ENCODE data around the gene SRGAP2C.
"Not testable (repeated sequence)": the region's sequence is repeated elsewhere in the genome, so short reads cannot be mapped to it uniquely, and the experiment has no call there.

Gene SRGAP2C

DNA sequence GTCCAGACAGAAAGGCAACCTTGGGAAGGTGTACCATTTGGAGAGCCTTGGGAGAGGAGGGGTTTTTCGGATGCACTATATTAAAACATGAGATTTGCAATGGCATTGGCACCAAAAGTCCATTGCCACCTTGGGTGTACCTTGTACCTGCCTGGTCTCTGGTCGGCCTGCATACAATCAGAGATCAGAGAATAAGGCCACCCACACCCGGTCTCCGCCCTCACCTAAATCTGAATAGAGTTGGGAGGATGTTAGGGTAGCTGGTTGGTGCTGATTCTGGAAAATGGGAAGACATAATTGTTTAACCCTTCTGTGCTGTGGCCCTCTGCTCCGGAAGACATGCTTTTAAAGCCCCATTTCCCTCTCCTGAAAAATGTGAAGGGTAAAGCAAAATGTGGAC, 3.1 kb downstream of the SRGAP2C start:
- DNase-seq = not testable (repeated sequence)

DNA sequence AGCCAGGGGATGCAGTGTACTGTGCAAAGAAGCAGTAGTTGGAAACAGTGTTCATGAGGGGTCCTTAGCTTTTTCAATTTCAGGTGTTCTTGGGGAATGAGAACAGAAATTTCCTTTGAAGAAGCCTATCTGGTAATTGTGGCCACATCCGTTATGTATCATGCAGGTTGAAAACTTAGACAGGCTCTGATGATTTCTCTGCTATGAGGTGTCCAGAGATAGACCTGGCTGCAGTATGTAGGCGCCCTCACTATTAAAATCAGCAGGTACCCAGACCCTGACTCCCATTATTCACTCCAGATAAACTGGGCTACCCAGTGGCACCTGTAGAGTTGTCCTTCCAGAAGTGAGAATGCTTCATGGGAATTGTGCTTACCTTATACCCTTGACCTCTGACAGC, 7.7 kb downstream of the SRGAP2C start:
- DNase-seq = not testable (repeated sequence)

DNA sequence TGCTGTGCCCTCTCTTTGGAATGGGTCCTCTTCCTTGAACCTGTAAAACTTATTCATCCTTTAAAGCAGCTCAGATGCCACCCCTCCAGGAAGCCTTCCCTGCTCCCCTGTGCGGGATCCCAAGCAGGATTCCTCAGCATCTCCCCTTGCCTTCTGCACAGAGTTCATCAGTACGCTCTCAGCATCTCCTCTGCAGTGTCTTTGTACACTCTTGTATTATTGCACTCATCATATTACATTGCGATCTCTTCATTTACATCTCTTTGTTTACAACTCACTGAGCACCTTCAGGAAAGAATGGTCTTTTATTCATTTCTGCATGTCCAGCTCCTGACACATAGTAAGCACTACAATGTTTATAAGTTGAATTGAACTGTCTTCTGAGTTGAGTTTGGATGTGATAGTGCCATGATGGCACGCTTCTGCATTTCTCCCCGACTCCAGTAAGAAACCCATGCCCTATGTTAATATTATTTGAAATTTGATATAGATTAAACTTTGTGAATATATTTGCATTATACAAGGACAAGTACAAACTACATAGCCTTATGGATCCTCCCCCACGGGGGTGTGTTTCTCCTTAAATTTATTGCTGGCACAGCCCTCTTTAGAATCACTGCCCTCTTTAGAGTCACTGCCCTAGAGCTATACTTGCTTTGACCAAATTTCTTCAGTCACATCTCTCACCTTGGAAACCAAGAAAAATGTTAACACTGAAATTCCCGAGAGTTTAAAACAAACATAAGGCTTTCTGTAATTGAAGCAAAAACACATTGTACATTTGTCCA, 12.5 kb downstream of the SRGAP2C start:
- DNase-seq = not testable (repeated sequence)

DNA sequence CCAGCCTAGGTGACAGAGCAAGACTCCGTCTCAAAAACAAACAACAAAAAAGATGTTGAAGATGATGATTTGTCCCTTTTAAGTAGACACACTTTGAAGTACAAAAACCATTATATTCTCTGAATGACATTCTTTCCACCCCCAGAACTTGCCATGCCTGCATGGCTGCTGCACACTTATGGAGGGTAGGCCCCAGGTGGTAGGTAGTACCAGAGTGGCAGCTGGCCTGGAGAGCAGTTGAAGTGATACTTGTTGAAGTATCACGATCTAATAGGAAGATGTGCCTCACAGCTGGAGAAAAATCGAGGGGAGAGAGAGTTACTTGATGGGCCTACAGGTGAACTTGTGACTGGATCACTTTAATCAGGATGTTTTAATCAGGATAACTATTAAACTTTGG, 15.0 kb downstream of the SRGAP2C start:
- not testable (repeated sequence) for DNase-seq

DNA sequence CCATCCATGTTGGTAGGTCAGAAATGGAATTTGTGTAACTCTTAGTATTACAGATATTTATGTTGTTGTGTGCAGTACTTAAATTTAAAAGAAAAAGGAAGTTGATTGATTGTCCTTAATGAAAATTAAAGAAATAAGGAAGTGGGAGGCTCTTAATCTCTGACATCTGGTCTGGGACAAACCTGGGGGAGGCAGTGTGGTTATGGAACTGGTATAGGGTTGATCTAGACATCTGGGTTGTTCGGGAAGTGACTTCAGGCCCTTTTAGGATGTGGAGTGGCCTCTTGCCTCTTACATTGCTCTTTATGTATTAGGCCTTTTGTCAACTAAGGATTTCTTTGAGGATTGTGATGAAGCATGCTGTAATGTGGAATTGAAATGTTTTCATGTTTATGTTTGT, 15.5 kb downstream of the SRGAP2C start:
- not testable (repeated sequence) for DNase-seq

DNA sequence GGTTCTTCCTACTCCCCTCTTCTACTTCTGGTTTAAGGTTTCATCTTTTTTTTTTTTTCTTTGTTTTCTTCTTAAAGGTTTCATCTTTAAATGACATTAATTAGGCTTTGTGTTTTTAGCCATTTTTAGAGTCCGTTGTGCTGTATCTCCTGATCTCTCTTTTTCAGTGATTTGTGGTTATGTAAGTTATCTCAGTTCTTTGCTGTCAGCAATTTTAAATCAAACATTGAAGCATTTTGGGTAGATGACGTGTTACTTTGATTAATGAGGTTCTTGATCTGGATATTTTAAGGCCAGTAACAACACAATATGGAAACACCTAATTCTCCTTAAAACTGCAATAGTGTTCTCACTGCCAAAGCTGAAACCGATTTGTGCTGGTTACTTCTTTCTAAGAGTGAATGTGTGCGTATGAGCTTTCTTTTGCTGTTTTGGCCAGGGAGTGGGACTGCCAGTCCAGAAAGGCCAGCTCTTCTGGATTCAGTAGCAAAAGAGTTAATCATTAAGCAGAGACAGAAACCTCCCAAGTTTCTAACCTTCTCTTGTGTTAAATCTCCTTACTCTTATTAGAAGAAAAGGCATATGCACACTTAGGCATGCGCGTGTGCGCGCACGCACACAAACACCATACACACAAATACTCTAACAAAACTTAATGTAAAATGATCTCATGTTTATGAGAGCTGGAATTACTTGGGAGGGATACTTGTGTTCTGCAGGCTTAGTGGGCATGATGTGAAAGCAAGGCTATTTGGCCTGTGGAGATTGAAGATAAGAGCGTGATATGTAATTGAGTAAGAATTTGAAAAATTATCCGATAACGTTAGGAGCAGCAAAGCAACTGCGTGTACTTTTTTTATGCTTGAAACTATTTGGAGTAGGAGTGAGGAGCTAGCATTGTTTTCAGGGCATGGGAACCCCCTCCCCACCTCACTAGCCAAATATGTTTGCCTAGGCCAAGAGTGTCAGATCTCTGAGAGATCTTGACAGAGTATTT, 16.5 kb downstream of the SRGAP2C start:
- DNase-seq = not testable (repeated sequence)

DNA sequence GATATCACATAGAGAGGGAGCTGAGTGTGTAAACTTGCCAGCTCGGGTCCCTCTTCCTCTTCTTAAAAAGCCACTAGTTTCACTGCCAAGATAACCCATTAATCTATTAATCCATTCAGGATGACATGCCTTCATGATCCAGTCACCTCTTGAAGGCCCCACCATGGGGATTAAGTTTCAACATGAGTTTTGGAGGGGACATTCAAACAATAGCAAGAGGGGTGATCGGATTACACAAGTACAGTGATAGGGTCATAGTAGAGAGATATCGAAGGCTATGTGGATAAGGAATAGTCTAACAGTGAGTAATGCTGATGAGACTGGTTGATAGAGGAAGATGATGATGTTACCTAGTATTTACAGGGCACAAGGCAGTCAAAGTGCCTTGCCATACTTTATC, 18.2 kb downstream of the SRGAP2C start:
- DNase-seq = not testable (repeated sequence)

DNA sequence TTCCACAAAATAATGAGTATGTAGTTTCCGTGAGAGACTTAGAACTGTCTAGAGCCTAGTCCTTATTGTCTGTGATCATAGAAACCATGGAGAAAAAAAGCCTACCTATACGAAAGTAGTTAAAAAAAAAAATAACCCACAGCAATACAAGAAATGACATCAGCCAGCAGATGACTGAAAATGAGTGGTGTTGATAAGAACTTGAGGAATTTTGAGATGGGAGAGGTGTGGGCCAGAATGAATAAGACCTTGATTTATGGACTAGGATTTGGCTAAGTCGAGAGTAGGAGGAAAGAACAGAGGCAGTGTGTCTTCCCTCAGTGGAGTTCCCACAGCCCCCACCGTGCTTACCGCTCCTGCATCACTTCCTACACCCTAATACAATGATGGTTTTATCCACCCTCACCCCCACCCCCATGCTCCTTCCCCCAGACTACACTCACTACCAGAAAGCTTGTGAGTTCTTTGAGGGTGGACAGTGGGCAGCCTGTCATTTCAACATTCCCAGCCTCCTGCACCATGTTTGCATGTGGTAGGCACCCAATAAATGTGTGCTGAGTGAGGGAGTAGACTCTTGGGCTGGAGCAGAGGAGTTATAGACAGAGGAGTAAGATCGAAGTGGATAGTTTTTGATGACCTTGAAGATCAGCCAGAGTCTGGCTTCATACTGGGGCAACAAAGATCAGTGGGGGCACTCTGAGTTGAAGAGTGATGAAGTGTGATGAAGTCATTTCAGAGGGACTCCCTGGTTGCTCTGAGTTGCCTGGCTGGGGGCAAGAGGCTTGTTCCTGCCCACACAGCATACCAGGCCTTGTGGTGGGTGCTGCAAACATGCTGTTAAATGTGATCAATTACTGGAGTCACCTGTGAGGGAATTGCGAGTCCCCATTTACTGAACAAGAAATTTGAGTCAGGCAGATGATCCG, 21.3 kb downstream of the SRGAP2C start:
- DNase-seq = not testable (repeated sequence)

DNA sequence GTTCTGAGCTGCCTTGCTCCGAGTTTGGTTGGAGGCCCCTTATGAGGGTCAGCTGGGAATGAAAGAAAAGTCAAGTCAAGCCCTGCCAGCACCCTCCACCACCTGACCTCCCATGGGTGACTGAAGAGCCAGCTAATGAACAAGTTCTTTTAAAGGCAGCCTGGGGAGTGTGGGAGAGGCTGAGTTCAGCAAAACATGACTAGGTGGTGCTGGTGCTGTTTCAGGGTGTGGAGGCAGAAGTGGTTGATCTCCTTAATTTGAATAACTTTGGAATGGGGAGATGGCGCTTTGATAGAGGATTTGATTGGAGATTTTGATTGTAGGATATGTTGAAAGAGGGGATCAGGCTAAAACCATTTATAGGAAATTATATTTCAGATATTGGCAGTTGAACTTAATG, 22.6 kb downstream of the SRGAP2C start:
- not testable (repeated sequence) for DNase-seq

DNA sequence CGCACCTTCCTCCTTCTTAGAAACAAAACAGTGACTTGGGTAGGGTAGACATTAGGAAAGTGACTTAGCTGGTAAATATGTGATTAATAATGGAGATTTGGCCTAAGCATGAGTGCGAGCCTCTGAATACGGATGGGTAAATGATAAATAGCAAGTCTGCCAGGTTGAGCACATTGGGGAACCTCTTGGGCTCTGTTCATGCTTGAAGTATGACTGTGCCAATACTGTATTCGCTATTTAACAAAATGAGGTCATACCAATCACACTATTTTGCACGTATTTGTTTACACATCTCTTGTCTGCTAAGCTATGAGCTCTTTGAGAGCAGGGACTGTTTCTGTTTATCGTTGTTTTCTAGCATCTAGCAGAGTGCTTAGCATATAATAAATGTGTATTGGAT, 23.6 kb downstream of the SRGAP2C start:
- not testable (repeated sequence) for DNase-seq

DNA sequence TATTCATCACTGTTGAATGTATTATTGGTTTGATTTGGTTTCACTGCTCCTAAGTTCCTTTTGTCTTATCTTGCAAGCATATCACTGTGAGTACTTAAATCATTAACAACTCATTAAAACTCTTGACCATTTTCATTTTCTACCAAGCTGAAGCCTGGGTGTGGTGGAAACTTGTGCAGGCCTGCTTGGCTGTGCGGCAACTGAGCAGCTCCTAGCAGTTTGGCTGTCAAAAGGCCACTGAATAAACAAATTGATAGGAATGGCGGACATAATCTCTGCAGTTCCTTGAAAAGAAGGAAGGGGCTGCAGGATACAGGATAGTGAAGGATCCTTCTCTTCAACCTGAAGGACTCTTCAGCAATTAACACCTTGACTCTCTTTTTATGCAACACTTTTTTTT, 26.0 kb downstream of the SRGAP2C start:
- not testable (repeated sequence) for DNase-seq

DNA sequence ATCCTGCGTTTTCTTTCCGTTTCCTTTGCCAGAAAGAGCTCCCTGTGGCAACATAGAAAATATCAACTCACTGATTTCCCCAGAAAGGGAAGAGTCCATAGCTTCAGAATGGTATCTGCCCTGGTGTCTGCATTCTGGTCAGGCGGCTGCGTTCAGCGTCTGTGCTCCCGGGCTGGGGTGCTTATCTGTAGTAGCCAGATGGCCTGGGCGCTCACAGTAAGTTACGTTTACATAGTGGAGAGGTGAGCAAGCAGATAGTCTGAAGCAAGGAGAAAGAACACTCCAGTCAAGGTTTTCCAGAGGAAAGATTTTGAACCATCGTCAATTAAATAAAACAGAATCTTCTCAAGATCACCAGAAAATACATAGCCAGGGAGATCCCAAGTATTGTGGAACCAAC, 28.7 kb downstream of the SRGAP2C start:
- not testable (repeated sequence) for DNase-seq

DNA sequence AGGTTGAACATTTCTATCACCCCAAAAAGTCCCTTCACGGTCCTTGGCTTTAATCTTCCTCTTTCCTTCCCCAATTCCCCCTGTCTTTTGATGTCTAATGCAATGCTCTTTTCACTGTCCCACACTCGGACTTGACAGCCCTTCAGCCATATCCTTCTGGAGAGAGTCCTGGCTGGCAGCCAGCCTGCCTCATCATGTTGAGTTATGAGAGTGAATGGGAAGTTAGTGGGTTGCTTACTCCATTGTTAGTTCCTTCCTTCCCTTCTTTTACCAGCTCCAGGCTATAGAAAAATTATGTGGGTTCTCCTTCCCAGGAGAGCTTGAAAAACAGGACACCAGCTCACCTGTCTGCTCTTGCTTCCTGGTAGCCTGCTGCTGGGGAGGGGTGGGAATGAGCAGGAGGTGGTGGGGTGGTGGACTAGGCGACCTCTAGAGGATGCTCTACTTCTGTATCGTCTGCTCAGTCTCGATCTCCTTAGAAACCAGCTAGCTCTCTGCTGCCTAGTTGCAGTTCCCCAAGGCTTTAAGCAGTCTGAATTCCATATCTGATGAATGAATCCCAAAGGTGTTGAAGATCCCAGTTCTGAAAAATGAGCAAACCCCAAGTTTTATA, 29.9 kb downstream of the SRGAP2C start:
- DNase-seq = not testable (repeated sequence)

DNA sequence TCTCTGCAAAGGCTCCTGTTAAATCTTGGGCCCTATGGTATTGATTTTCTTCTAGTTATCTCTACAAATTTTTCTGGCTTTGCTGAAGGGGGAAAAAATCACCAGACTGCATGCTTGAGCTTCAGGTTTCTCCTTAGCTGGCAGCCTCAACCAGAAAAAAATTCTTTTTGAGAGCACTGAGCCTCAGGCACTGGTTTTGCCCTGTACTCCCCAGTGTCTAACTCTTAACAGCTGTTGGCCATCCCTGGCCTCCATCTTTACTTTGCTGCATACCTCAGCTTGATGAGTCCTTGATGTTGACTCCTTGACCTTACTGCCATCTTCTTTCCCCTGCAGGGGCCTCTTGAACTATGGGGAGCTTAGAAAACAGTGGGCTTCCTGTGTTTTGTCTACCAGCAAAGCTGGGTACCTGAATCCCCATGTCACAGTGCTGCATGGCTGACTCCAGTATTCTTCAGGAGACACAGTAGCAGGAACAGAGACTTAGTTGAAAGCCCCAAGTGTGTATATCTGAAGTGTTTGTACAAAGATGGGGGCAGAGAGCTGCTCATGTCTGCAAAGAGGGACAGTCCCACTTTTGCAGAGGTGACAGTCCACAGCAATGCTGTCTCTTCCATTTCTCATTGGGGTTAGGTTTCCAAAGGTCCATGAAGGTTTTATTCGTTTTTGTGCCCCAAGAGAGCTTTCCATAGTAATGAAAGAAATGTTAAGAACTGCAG, 31.1 kb downstream of the SRGAP2C start:
- not testable (repeated sequence) for DNase-seq

DNA sequence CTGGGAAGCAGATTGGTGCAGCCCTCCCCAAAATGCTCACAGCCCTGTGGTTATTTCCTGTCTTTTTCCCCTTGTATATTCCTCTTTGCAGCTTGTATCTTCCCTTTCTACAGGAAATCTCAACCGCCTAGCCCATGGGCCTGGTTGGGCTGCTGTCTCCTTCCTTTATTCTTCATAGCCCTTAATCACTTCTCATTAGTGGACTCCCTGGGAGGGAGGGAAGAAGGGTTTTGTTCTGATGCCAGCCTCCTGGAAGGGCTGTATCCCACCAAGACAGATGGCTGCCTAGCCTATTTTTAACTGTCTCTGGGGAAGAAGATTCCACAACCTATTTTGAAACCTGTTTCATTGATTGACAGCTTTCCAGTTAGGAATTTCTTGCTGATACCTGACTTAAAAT, 31.9 kb downstream of the SRGAP2C start:
- DNase-seq = not testable (repeated sequence)

DNA sequence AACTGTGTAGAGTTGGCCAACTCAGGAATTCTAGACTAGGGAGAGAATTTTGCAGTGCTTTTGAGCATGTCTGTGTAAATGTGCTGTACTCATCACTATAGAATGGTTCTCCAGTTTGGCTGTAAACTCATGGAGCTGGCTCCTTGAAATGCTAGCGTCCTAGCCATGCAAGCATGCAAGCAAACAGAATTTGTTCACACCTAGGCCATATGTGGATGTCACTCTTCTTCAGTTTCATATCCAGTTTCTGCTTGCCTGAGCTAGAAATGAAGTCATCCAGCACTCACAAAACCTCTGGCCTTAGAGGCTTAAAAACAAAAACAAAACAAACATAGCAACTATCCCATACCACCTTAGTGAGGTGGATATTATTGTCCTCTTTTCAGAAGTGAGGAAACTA, 37.0 kb downstream of the SRGAP2C start:
- not testable (repeated sequence) for DNase-seq

DNA sequence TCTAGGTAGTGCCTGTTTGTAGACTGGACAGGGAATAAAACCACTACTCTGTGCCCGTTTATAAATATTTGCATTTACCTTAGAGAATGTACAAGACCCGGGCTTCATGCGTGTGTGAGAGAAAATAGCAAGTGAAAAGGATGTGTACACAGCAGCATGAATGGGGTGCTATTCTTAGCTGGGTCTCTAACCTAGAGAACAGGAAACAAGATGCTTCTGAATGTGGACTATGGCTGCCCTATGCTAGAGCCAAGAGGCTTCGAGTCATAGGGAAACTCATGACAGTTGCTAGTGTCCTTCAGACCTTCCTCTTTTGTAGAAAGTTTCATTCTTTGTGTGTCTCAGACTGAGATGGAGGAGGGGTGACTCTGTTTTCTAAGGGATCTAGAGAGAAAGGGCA, 39.9 kb downstream of the SRGAP2C start:
- not testable (repeated sequence) for DNase-seq

DNA sequence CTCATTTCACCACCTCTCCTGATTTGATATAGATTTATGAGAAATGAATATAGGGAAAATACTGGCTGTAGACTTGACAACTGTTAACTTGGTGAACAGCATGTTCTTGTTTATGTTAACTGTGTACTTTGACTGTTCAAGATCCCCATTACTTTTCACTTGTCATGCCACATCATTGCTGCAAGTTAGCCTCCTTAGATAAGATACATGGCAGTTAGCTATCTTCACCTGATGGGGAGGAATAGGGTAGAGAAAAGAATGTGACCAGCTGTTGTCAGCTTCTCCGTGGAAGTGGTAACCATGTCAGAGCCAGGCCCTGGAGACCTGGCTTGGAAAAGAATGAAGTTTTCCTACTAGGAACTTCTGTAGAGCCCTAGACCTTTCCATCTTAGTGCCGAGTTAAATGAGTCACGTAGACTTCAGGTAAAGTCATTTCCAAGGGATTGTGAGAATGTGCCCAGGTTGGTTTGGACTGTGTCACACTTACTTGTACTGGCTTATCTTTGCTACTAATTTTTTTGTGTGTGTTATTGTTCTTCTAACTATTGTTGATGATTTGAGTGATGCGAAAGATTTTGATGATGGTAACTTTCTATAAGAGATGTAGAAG, 41.6 kb downstream of the SRGAP2C start:
- not testable (repeated sequence) for DNase-seq

DNA sequence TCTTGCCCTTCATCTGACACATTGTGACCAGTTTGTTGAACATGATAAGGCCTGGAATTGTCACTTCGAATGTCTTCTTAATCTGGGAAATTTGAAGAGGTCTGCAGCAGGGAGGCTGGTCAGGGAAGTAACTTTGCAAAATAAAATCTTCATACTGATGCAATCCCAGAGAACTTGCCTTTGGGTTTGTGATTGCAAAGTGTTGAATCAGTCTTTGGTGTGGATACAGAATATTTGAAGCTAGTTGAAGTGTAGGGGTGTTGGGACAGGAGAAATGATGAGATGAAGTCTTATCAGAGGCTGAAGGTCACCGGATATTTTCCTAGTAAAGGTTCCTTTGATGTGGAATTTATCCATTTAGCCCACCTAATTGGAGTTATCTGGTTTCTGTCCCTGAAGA, 42.1 kb downstream of the SRGAP2C start:
- DNase-seq = not testable (repeated sequence)

DNA sequence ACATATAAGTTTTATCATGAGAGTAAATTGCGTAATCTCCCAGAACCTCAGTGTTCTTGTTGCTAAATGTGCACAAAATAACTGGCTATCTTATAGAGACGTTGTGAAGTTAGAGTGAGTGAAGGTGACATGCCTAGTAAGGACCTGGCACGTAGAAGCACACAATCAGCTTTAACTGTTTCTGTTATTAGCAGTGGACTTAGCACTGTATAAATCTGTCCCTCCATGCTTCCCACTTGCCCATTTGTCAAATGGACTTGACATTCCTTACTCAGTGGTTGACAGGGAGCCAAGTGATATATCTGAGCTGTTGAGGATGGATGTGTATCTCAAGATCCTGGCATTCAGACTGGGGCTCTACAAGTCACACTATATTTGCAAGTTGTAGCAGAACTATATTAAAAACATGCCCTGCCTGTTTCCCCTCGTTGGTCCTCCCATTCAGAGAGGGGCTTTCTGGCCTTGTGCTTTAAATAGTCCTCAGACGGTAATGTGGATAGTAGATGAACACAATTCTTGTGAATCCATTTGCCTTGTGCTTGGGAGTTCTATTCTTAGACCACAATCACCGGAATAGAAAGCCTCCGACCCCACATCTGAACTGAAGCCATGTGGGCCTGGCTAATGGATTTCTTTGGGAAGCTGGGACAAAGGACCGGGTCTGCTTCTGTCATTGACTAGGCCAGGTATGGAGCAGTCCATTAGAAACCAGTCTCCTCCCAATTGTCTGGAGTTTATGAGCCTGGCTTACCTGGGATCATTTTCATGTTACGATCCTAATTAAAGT, 43.0 kb downstream of the SRGAP2C start:
- DNase-seq = not testable (repeated sequence)

Measured in DMS153 (cell line).